H1 (cell line): Measurements from ENCODE around the gene CARD11. TPM values are rescaled to one million over a fixed set of nuclear protein-coding genes. Genes with fewer than 3 reads are reported as not detected.

Experiments
- ATF2 ChIP-seq: IDR thresholded peaks from 2 replicates; pipeline ENCODE4 v1.6.1; 2012; ENCODE audit warnings: low read length, inconsistent platforms
- JUND ChIP-seq: IDR thresholded peaks from 2 replicates; pipeline ENCODE4 v1.6.1; 2011; ENCODE audit warnings: mild to moderate bottlenecking, improper control_type of control experiment, low read length
- TAF7 ChIP-seq: optimal IDR thresholded peaks from 2 replicates; pipeline ENCODE3; 2011; ENCODE audit warnings: low read depth, mild to moderate bottlenecking, inconsistent platforms, low read length, moderate library complexity, borderline replicate concordance
- polyA plus RNA-seq, 7 experiments: library from polyadenylated mRNA; depleted of rRNA in 3 of 7; stranded (reverse) in 5 of 7; unstranded in 2 of 7; fragments of >200 nt in 5 of 7; fragments of 200-250 nt in 2 of 7; gene quantifications; 1 replicate in 5 of 7; 2 replicates in 1 of 7; 4 replicates in 1 of 7; pipeline versions ENCODE4 v1.2.1 to v1.2.3, GENCODE V29; 2011 to 2013; ENCODE audit warnings: missing spikeins in 2 of 7, mixed read lengths in 2 of 7
- total RNA-seq: library from RNA; stranded (reverse); fragmentation: NEBNext Ultra II Directional; extraction: Animal tissue kit (Norgen Biotek cat#: 25700); gene quantifications from 2 replicates; pipeline ENCODE4 v1.2.1, GENCODE V29; 2021

Gene CARD11
- total and polyA plus RNA-seq, 2 of the 8 experiments (the other 6 are each of a cell fraction or from before 2014, with no cell fraction given), result 12.6 to 29.8 TPM

GRCh38 chr7:3032256-3032655 lies 11.4 kb downstream of the CARD11 start (continued):
- TF ChIP-seq ATF2 (no peak), JUND (no peak), TAF7 (no peak)
